GM12874 (cell line): ENCODE results near the gene TUB.

ENCODE experiments used
- CTCF ChIP-seq: IDR thresholded peaks from 2 replicates; pipeline ENCODE4 v1.5.1; 2011; ENCODE audit warnings: low read depth, mild to moderate bottlenecking, control low read depth, low read length, moderate library complexity; ENCODE audit not compliant: insufficient read depth

TUB gene

GRCh38 chr11:8039530-8040260 is 41.3 kb upstream of the TUB start:
- TF ChIP-seq CTCF = no peak

- no peak for TF ChIP-seq CTCF
Observed at GRCh38 chr11:8040261-8040920, 40.6 kb upstream of the TUB start.

- no peak for TF ChIP-seq CTCF
Observed at GRCh38 chr11:8040921-8041285, 40.1 kb upstream of the TUB start.

- TF ChIP-seq CTCF = no peak
Observed at GRCh38 chr11:8041576-8041975, 39.4 kb upstream of the TUB start.

GRCh38 chr11:8043756-8044155 is 37.3 kb upstream of the TUB start:
- TF ChIP-seq CTCF = no peak

- no peak for TF ChIP-seq CTCF
Observed at GRCh38 chr11:8045839-8046238, 35.2 kb upstream of the TUB start.

- TF ChIP-seq CTCF = no peak
Observed at GRCh38 chr11:8047382-8047781, 33.6 kb upstream of the TUB start.
